ENCODE measurements around the gene SCAP. TPM values are rescaled to one million over a fixed set of nuclear protein-coding genes. Genes with fewer than 3 reads are reported as not detected.
A peak's percentile ranks its signal among the peaks of the same experiment; 100 is the strongest.
"Not testable (repeated sequence)": the region's sequence is repeated elsewhere in the genome, so short reads cannot be mapped to it uniquely, and the experiment has no call there.

Gene SCAP
- total RNA-seq, 1 donor from 2014 or later = 79.6 TPM

GRCh38 chr3:47503033-47503432 is 27.3 kb upstream of the SCAP start:
- Mint-ChIP-seq H3K36me3 (ENCODE audit: low read depth) (peaks cover 66% of the 10 kb centered on the region), H3K4me1 (ENCODE audit: low read depth) (no peaks in the 10 kb centered on the region), H3K4me3 (ENCODE audit: low read depth) (no peak overlapping the region), H3K27ac (no peak overlapping the region), H3K27me3 (ENCODE audit: low read depth) (no peaks in the 10 kb centered on the region), H3K9me3 (no peaks in the 10 kb centered on the region)
- no peak for DNase-seq (ENCODE audit: low spot score)
- intact Hi-C loops (cut with micrococcal nuclease) = no loop called here

GRCh38 chr3:47496892-47497291 is 21.2 kb upstream of the SCAP start:
- DNase-seq (ENCODE audit: low spot score) = no peak
- Mint-ChIP-seq H3K4me3 (ENCODE audit: low read depth) (no peak overlapping the region), H3K4me1 (ENCODE audit: low read depth) (no peaks in the 10 kb centered on the region), H3K36me3 (ENCODE audit: low read depth) (peaks cover 51% of the 10 kb centered on the region), H3K9me3 (no peaks in the 10 kb centered on the region), H3K27ac (no peak overlapping the region), H3K27me3 (ENCODE audit: low read depth) (no peaks in the 10 kb centered on the region)
- intact Hi-C loops (cut with micrococcal nuclease) = no loop called here

- Mint-ChIP-seq H3K27ac (no peak overlapping the region), H3K4me1 (ENCODE audit: low read depth) (no peaks in the 10 kb centered on the region), H3K36me3 (ENCODE audit: low read depth) (peaks cover 43% of the 10 kb centered on the region)
Observed at GRCh38 chr3:47495886-47496285, 20.1 kb upstream of the SCAP start.

GRCh38 chr3:47495111-47495510 is 19.4 kb upstream of the SCAP start:
- no peak overlapping the region for H3K27ac Mint-ChIP-seq
- no peaks in the 10 kb centered on the region for H3K9me3 Mint-ChIP-seq
- peaks cover 42% of the 10 kb centered on the region for H3K36me3 Mint-ChIP-seq (ENCODE audit: low read depth)
- no peaks in the 10 kb centered on the region for H3K4me1 Mint-ChIP-seq (ENCODE audit: low read depth)
- intact Hi-C loops (cut with micrococcal nuclease) = no loop called here
- DNase-seq (ENCODE audit: low spot score) = no peak
- no peak overlapping the region for H3K4me3 Mint-ChIP-seq (ENCODE audit: low read depth)
- no peaks in the 10 kb centered on the region for H3K27me3 Mint-ChIP-seq (ENCODE audit: low read depth)

More at GRCh38 chr3:47495886-47496285, 20.1 kb upstream of the SCAP start:
- no peaks in the 10 kb centered on the region for H3K27me3 Mint-ChIP-seq (ENCODE audit: low read depth)
- no peak for DNase-seq (ENCODE audit: low spot score)
- intact Hi-C loops (cut with micrococcal nuclease) = no loop called here
- H3K9me3 Mint-ChIP-seq = no peaks in the 10 kb centered on the region
- H3K4me3 Mint-ChIP-seq (ENCODE audit: low read depth) = no peak overlapping the region

- Mint-ChIP-seq H3K27ac (no peak overlapping the region), H3K9me3 (no peaks in the 10 kb centered on the region), H3K4me1 (ENCODE audit: low read depth) (no peaks in the 10 kb centered on the region), H3K36me3 (ENCODE audit: low read depth) (peaks cover 27% of the 10 kb centered on the region), H3K27me3 (ENCODE audit: low read depth) (no peaks in the 10 kb centered on the region), H3K4me3 (ENCODE audit: low read depth) (no peak overlapping the region)
- intact Hi-C loops (cut with micrococcal nuclease) = no loop called here
- no peak for DNase-seq (ENCODE audit: low spot score)
Observed at GRCh38 chr3:47491777-47492176, 16.0 kb upstream of the SCAP start.

- Mint-ChIP-seq H3K9me3 (no peaks in the 10 kb centered on the region), H3K4me3 (ENCODE audit: low read depth) (no peak overlapping the region), H3K27me3 (ENCODE audit: low read depth) (no peaks in the 10 kb centered on the region), H3K27ac (no peak overlapping the region), H3K4me1 (ENCODE audit: low read depth) (no peaks in the 10 kb centered on the region), H3K36me3 (ENCODE audit: low read depth) (peaks cover 23% of the 10 kb centered on the region)
- intact Hi-C loops (cut with micrococcal nuclease) = no loop called here
- DNase-seq (ENCODE audit: low spot score) = no peak
Observed at GRCh38 chr3:47491186-47491585, 15.4 kb upstream of the SCAP start.

- intact Hi-C loops (cut with micrococcal nuclease) = no loop called here
- Mint-ChIP-seq H3K27me3 (ENCODE audit: low read depth) (no peaks in the 10 kb centered on the region), H3K27ac (no peak overlapping the region), H3K9me3 (no peaks in the 10 kb centered on the region), H3K4me3 (ENCODE audit: low read depth) (no peak overlapping the region), H3K4me1 (ENCODE audit: low read depth) (no peaks in the 10 kb centered on the region), H3K36me3 (ENCODE audit: low read depth) (peaks cover 12% of the 10 kb centered on the region)
- no peak for DNase-seq (ENCODE audit: low spot score)
Observed at GRCh38 chr3:47487265-47487664, 11.5 kb upstream of the SCAP start.

- DNase-seq (ENCODE audit: low spot score) = no peak
- H3K27ac Mint-ChIP-seq = no peak overlapping the region
- H3K4me1 Mint-ChIP-seq (ENCODE audit: low read depth) = no peaks in the 10 kb centered on the region
- H3K27me3 Mint-ChIP-seq (ENCODE audit: low read depth) = no peaks in the 10 kb centered on the region
- no peak overlapping the region for H3K4me3 Mint-ChIP-seq (ENCODE audit: low read depth)
- peaks cover 9% of the 10 kb centered on the region for H3K36me3 Mint-ChIP-seq (ENCODE audit: low read depth)
- H3K9me3 Mint-ChIP-seq = no peaks in the 10 kb centered on the region
- intact Hi-C loops (cut with micrococcal nuclease) = no loop called here
Observed at GRCh38 chr3:47485812-47486211, 10.1 kb upstream of the SCAP start.

- Mint-ChIP-seq H3K4me3 (ENCODE audit: low read depth) (no peak overlapping the region), H3K36me3 (ENCODE audit: low read depth) (peaks cover 6% of the 10 kb centered on the region), H3K4me1 (ENCODE audit: low read depth) (no peaks in the 10 kb centered on the region), H3K27me3 (ENCODE audit: low read depth) (no peaks in the 10 kb centered on the region), H3K27ac (no peak overlapping the region), H3K9me3 (no peaks in the 10 kb centered on the region)
- intact Hi-C loops (cut with micrococcal nuclease) = no loop called here
- no peak for DNase-seq (ENCODE audit: low spot score)
Observed at GRCh38 chr3:47482366-47482765, 6.6 kb upstream of the SCAP start.

- H3K4me3 Mint-ChIP-seq (ENCODE audit: low read depth); H3K4me1 Mint-ChIP-seq (ENCODE audit: low read depth); H3K9me3 Mint-ChIP-seq; H3K27ac Mint-ChIP-seq; intact Hi-C loops (cut with micrococcal nuclease); H3K27me3 Mint-ChIP-seq (ENCODE audit: low read depth); H3K36me3 Mint-ChIP-seq (ENCODE audit: low read depth); DNase-seq (ENCODE audit: low spot score): not testable (repeated sequence)
Observed at GRCh38 chr3:47481763-47482162, 6.0 kb upstream of the SCAP start.

GRCh38 chr3:47480267-47480666 is 4.5 kb upstream of the SCAP start:
- H3K27me3 Mint-ChIP-seq (ENCODE audit: low read depth); H3K9me3 Mint-ChIP-seq; H3K27ac Mint-ChIP-seq; H3K36me3 Mint-ChIP-seq (ENCODE audit: low read depth); intact Hi-C loops (cut with micrococcal nuclease); DNase-seq (ENCODE audit: low spot score); H3K4me1 Mint-ChIP-seq (ENCODE audit: low read depth); H3K4me3 Mint-ChIP-seq (ENCODE audit: low read depth): not testable (repeated sequence)

GRCh38 chr3:47479826-47480160 is 4.1 kb upstream of the SCAP start:
- Mint-ChIP-seq H3K9me3 (no peaks in the 10 kb centered on the region), H3K36me3 (ENCODE audit: low read depth) (peaks cover 4% of the 10 kb centered on the region), H3K4me1 (ENCODE audit: low read depth) (peaks cover 7% of the 10 kb centered on the region), H3K27ac (no peak overlapping the region), H3K4me3 (ENCODE audit: low read depth) (no peak overlapping the region), H3K27me3 (ENCODE audit: low read depth) (no peaks in the 10 kb centered on the region)
- no peak for DNase-seq (ENCODE audit: low spot score)
- intact Hi-C loops (cut with micrococcal nuclease) = no loop called here

GRCh38 chr3:47478022-47478421 is 2.3 kb upstream of the SCAP start:
- Mint-ChIP-seq H3K27me3 (ENCODE audit: low read depth) (no peaks in the 10 kb centered on the region), H3K4me3 (ENCODE audit: low read depth) (no peak overlapping the region), H3K9me3 (no peaks in the 10 kb centered on the region), H3K27ac (no peak overlapping the region), H3K4me1 (ENCODE audit: low read depth) (peaks cover 17% of the 10 kb centered on the region), H3K36me3 (ENCODE audit: low read depth) (peaks cover 4% of the 10 kb centered on the region)
- intact Hi-C loops (cut with micrococcal nuclease) = no loop called here
- DNase-seq (ENCODE audit: low spot score) = no peak

GRCh38 chr3:47476644-47477199 is 981 bp upstream of the SCAP start:
- Mint-ChIP-seq H3K9me3 (no peaks in the 10 kb centered on the region), H3K27ac (no peak overlapping the region), H3K36me3 (ENCODE audit: low read depth) (peaks cover 4% of the 10 kb centered on the region), H3K4me3 (ENCODE audit: low read depth) (peak overlapping the region; percentile 99), H3K4me1 (ENCODE audit: low read depth) (peaks cover 17% of the 10 kb centered on the region), H3K27me3 (ENCODE audit: low read depth) (no peaks in the 10 kb centered on the region)
- intact Hi-C loops (cut with micrococcal nuclease) = loop anchor here (1.0 kb wide), 1 partner anchor 37 kb away; the partner anchor contains the start of gene ELP6
- no peak for DNase-seq (ENCODE audit: low spot score)

Data from activated T-helper 2 cell treated with anti-CD3 and anti-CD28 coated beads, Interferon-gamma antibody, Interleukin-2, Interleukin-4, amounts not matched to agents 10 μg/mL and 5 μg/mL and 100 μg/mL, durations not matched to agents 14 hours and 24 hours and 36 hours (primary cell).